ENCODE data around the gene PAFAH1B2. TPM values are rescaled to one million over a fixed set of nuclear protein-coding genes. Genes with fewer than 3 reads are reported as not detected.
A peak's percentile ranks its signal among the peaks of the same experiment; 100 is the strongest.

The PAFAH1B2 gene
- total RNA-seq, 3 donors from 2014 or later (not counting 1 experiment from before 2014, with no cell fraction given) = 46.1 to 71.0 (median 58.8) TPM

DNA sequence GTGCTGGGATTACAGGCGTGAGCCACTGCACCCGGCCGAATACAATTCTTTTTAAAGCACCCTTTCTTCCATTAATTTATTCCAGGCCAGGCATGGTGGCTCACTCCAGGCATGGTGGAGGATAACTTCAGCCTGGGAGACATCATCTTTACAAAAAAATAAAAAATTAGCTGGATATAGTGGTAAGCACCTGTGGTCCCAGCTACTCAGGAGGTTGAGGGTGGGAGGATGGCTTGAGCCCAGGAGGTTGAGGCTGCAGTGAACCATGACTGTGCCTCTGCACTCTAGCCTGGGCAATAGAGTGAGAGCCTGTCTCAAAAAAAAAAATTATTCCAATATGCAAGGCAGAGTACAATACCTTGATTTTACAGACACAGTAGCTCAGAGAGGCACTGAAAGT, 66.5 kb downstream of the PAFAH1B2 start:
- H3K36me3 Mint-ChIP-seq = peaks cover 16% of the 10 kb centered on the region
- H3K4me1 Mint-ChIP-seq = peaks cover 9 to 14% of the 10 kb centered on the region in 2 donors
- WGBS (ENCODE audit: insufficient coverage) = 94% methylated on average over 3 of the region's 3 CpGs
- TF ChIP-seq, protein P1, sequence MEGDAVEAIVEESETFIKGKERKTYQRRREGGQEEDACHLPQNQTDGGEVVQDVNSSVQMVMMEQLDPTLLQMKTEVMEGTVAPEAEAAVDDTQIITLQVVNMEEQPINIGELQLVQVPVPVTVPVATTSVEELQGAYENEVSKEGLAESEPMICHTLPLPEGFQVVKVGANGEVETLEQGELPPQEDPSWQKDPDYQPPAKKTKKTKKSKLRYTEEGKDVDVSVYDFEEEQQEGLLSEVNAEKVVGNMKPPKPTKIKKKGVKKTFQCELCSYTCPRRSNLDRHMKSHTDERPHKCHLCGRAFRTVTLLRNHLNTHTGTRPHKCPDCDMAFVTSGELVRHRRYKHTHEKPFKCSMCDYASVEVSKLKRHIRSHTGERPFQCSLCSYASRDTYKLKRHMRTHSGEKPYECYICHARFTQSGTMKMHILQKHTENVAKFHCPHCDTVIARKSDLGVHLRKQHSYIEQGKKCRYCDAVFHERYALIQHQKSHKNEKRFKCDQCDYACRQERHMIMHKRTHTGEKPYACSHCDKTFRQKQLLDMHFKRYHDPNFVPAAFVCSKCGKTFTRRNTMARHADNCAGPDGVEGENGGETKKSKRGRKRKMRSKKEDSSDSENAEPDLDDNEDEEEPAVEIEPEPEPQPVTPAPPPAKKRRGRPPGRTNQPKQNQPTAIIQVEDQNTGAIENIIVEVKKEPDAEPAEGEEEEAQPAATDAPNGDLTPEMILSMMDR (IDR thresholded peaks at IDR 0.05) = no peak
- intact Hi-C loops (cut with micrococcal nuclease) = no loop called here
- Histone ChIP-seq H3K27me3 (ENCODE audit: control insufficient read depth, insufficient read depth, low read length) (no peaks in the 10 kb centered on the region), H3K27ac (ENCODE audit: low read length) (no peak overlapping the region), H3K9me3 (ENCODE audit: control insufficient read depth, insufficient read depth, low read length) (no peaks in the 10 kb centered on the region), H3K36me3 (ENCODE audit: control insufficient read depth, insufficient read depth, low read length) (peaks cover 35% of the 10 kb centered on the region), H3K4me3 (ENCODE audit: low read length) (no peak overlapping the region), H3K4me1 (ENCODE audit: control insufficient read depth, insufficient read depth, low read length) (no peaks in the 10 kb centered on the region)
- DNase-seq (no peak), ATAC-seq (no peak)
- H3K27me3 Mint-ChIP-seq (ENCODE audit: low read depth in 2 of 2) = no peaks in the 10 kb centered on the region
- H3K4me3 Mint-ChIP-seq = no peak overlapping the region
- no peak overlapping the region for H3K27ac Mint-ChIP-seq
- no peaks in the 10 kb centered on the region for H3K9me3 Mint-ChIP-seq

DNA sequence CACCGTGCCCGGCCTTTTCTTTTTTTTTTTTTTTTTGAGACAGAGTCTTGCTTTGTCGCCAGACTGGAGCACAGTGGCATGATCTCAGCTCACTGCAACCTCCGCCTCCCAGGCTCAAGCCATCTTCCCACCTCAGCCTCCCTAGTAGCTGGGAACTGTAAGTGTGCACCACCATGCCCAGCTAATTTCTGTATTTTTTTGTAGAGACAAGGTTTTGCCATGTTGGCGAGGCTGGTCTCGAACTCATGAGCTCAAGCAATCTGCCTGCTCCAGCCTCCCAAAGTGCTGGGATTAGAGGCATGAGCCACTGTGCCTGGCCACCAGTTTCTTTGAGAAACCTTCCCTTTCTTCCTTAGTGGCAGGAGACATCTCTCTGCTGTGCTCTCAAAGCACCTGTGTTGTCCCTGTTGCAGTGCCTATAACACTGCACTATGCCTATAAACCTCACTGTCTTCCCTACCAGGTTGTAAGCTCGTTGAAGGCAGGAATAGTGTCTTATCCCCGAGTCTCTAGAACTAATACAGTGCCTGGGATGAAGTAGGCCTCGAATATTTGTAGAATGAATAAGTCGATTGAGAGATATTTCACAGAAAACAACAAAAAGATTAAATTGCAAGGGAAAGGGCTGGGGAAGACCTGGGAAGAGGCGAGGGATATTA, 68.7 kb downstream of the PAFAH1B2 start:
- Histone ChIP-seq H3K27me3 (ENCODE audit: control insufficient read depth, insufficient read depth, low read length) (no peaks in the 10 kb centered on the region), H3K27ac (ENCODE audit: low read length) (no peak overlapping the region), H3K4me1 (ENCODE audit: control insufficient read depth, insufficient read depth, low read length) (no peaks in the 10 kb centered on the region), H3K36me3 (ENCODE audit: control insufficient read depth, insufficient read depth, low read length) (peaks cover 51% of the 10 kb centered on the region), H3K4me3 (ENCODE audit: low read length) (no peak overlapping the region), H3K9me3 (ENCODE audit: control insufficient read depth, insufficient read depth, low read length) (no peaks in the 10 kb centered on the region)
- H3K27me3 Mint-ChIP-seq (ENCODE audit: low read depth in 2 of 2) = no peaks in the 10 kb centered on the region
- H3K36me3 Mint-ChIP-seq = peaks cover 23% of the 10 kb centered on the region
- TF ChIP-seq, protein P1 (IDR thresholded peaks at IDR 0.05) = no peak
- no peak for DNase-seq
- ATAC-seq = no peak
- H3K27ac Mint-ChIP-seq = peak overlapping the region in 1 of 2 donors; percentile 3
- no peak overlapping the region for H3K4me3 Mint-ChIP-seq
- no peaks in the 10 kb centered on the region for H3K9me3 Mint-ChIP-seq
- intact Hi-C loops (cut with micrococcal nuclease) = no loop called here
- WGBS (ENCODE audit: insufficient coverage) = 97% methylated on average over 11 of the region's 11 CpGs
- H3K4me1 Mint-ChIP-seq = peaks cover 9 to 14% of the 10 kb centered on the region in 2 donors

DNA sequence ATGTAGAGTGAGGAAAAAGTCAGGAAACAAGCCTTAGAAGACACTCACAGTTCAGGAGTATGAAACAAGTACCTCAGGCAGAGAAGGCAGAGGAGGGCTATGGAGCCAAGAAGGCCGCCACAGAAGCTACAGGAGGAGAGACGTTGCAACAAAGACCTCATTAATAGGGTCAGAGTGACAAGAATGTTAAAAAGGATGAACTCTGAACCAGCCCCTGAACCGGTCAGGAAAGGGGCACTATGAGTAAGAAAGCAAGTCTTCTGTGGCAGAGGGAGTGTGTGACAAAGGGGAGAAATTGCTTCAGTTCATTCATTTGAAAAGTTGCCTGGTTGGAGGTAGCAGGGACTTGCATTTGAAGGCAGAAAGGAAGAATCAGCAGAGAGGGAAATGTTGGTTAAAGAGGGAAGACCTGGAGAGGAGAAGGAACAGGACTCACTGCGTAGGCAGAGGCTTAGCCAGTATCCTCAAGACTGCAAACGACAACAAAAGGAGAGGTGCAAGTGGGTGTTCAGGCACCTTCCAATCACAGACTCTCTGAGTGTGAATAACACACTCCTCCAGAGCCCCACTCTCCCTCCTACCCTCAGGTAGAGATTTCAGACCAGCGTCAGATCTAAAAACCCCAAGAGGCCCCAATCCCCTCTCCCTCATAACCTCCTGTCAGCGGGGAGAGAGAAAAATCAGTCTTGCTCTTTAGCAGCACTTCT, 70.5 kb downstream of the PAFAH1B2 start:
- H3K4me3 Mint-ChIP-seq = no peak overlapping the region
- peak overlapping the region in 1 of 2 donors; percentile 70 for H3K27ac Mint-ChIP-seq
- Histone ChIP-seq H3K36me3 (ENCODE audit: control insufficient read depth, insufficient read depth, low read length) (peaks cover 69% of the 10 kb centered on the region), H3K9me3 (ENCODE audit: control insufficient read depth, insufficient read depth, low read length) (no peaks in the 10 kb centered on the region), H3K27ac (ENCODE audit: low read length) (no peak overlapping the region), H3K4me1 (ENCODE audit: control insufficient read depth, insufficient read depth, low read length) (no peaks in the 10 kb centered on the region), H3K4me3 (ENCODE audit: low read length) (no peak overlapping the region), H3K27me3 (ENCODE audit: control insufficient read depth, insufficient read depth, low read length) (no peaks in the 10 kb centered on the region)
- ATAC-seq (no peak), DNase-seq (no peak)
- H3K36me3 Mint-ChIP-seq = peaks cover 23% of the 10 kb centered on the region
- intact Hi-C loops (cut with micrococcal nuclease) = no loop called here
- no peaks in the 10 kb centered on the region for H3K9me3 Mint-ChIP-seq
- 88% methylated on average over 7 of the region's 7 CpGs for WGBS (ENCODE audit: insufficient coverage)
- peaks cover 16 to 19% of the 10 kb centered on the region in 2 donors for H3K4me1 Mint-ChIP-seq
- H3K27me3 Mint-ChIP-seq (ENCODE audit: low read depth in 2 of 2) = no peaks in the 10 kb centered on the region
- TF ChIP-seq, protein P1 (IDR thresholded peaks at IDR 0.05) = no peak

Data from natural killer cell (primary cell).